Caco-2 (cell line): ENCODE data around the gene LY6G5B. TPM values are rescaled to one million over a fixed set of nuclear protein-coding genes. Genes with fewer than 3 reads are reported as not detected.

Experiments used
- BruUV-seq: library from RNA; stranded (reverse); fragments of 400-500 nt; replicated peaks from 2 replicates; lab custom pipeline; 2021; lab: Mats Ljungman, UMichigan
- CTCF ChIA-PET: fragments of 300-600 bp; sonication (Branson Sonifier 250); formaldehyde crosslinking; loops from one replicate; lab custom pipeline; 2022; ENCODE audit warnings: antibody characterized with exemption; lab: Charles Lee
- POLR2A ChIA-PET: fragments of 300-600 bp; sonication (Branson Sonifier 250); formaldehyde crosslinking; loops from one replicate; lab custom pipeline; 2022; ENCODE audit warnings: antibody characterized with exemption; lab: Charles Lee
- DNase-seq, 2 experiments: peaks; one replicate each; pipeline versions ENCODE4 v3.0.0 to v3.0.0-alpha.2; 2020 to 2022
- H3K27me3 ChIP-seq: replicated peaks from 2 replicates; pipeline ENCODE4 v1.6.0; 2011; ENCODE audit warnings: low read length; ENCODE audit not compliant: control insufficient read depth, insufficient read depth
- H3K36me3 ChIP-seq: 2 replicates; pipeline ENCODE4 v1.5.1; 2011; ENCODE audit warnings: low read length; ENCODE audit not compliant: control insufficient read depth, insufficient read depth
- H3K4me1 ChIP-seq: fragments of 250-450 bp; sonication (Bioruptor Pico); 2 replicates; pipeline ENCODE4 v1.5.1; 2020; ENCODE audit warnings: mild to moderate bottlenecking
- H3K4me3 ChIP-seq: 2 replicates; pipeline ENCODE4 v1.5.1; 2011; ENCODE audit warnings: low read depth, mild to moderate bottlenecking, control low read depth, low read length
- H3K9me3 ChIP-seq: fragments of 250-450 bp; sonication (Bioruptor Pico); 2 replicates; pipeline ENCODE4 v1.5.1; 2020; ENCODE audit warnings: mild to moderate bottlenecking, moderate library complexity
- H3K27ac Mint-ChIP-seq: one replicate; pipeline ENCODE4 v1.8.0; 2022; ENCODE audit warnings: mixed read lengths; ENCODE audit not compliant: unreplicated experiment
- H3K27me3 Mint-ChIP-seq: one replicate; pipeline ENCODE4 v1.8.0; 2022; ENCODE audit warnings: mixed read lengths; ENCODE audit not compliant: insufficient read depth, unreplicated experiment
- H3K36me3 Mint-ChIP-seq: one replicate; pipeline ENCODE4 v1.8.0; 2022; ENCODE audit warnings: mild to moderate bottlenecking, mixed read lengths; ENCODE audit not compliant: insufficient read depth, unreplicated experiment
- H3K4me1 Mint-ChIP-seq: one replicate; pipeline ENCODE4 v1.8.0; 2022; ENCODE audit warnings: low read depth, mixed read lengths; ENCODE audit not compliant: unreplicated experiment
- H3K4me3 Mint-ChIP-seq: one replicate; pipeline ENCODE4 v1.8.0; 2022; ENCODE audit warnings: mild to moderate bottlenecking, moderate library complexity, mixed read lengths; ENCODE audit not compliant: unreplicated experiment
- H3K9me3 Mint-ChIP-seq: one replicate; pipeline ENCODE4 v1.8.0; 2022; ENCODE audit warnings: mixed read lengths; ENCODE audit not compliant: unreplicated experiment
- CTCF ChIP-seq, 2 experiments: fragments of 200-600 bp in 1 of 2; IDR thresholded peaks; 1 replicate in 1 of 2; 2 replicates in 1 of 2; pipeline versions ENCODE4 v1.5.1 to v1.8.0; 2011 to 2022; ENCODE audit warnings: antibody characterized with exemption in 1 of 2, control low read depth in 1 of 2, inconsistent platforms in 1 of 2, low read depth in 1 of 2, low read length in 1 of 2, mild to moderate bottlenecking in 1 of 2, moderate library complexity in 1 of 2; ENCODE audit not compliant: insufficient read depth in 1 of 2, severe bottlenecking in 1 of 2, unreplicated experiment in 1 of 2
- intact Hi-C: fragments of 100-400 bp; cut with micrococcal nuclease; formaldehyde crosslinking; loops from one replicate; pipeline ENCODE4 v1.10.0; 2022; ENCODE audit not compliant: unreplicated experiment
- total RNA-seq: library from RNA; stranded (reverse); gene quantifications from 2 replicates; pipeline ENCODE4 v1.2.3, GENCODE V29; 2022

LY6G5B gene
- total RNA-seq, 1 experiment from 2014 or later: 17.5 TPM

GRCh38 chr6:31683591-31683990, 13.8 kb downstream of the LY6G5B start:
- ChIA-PET POLR2A (no interaction called here), CTCF (interaction anchor here (2.2 kb wide), 1 partner anchor 86 kb away, joined by 6 read pairs; no protein-coding TSS in a partner anchor)
- peaks cover 17% of the 10 kb centered on the region for H3K4me1 Mint-ChIP-seq
- peaks cover 28% of the 10 kb centered on the region for H3K36me3 Mint-ChIP-seq
- Histone ChIP-seq H3K36me3 (0 out of 2 replicates have a peak, but pooled peaks cover 1% of the 10 kb centered on the region), H3K4me3 (no peak overlapping the region), H3K4me1 (peaks cover 26% of the 10 kb centered on the region), H3K27me3 (no peaks in the 10 kb centered on the region), H3K9me3 (no peaks in the 10 kb centered on the region)
- intact Hi-C loops: no loop called here
- no peaks in the 10 kb centered on the region for H3K9me3 Mint-ChIP-seq
- no TSS peak for BruUV-seq
- no peak for TF ChIP-seq CTCF (IDR thresholded peaks at IDR 0.05; ENCODE audit: insufficient read depth in 1 of 2, low read depth in 1 of 2, low read length in 1 of 2, severe bottlenecking in 1 of 2, unreplicated experiment in 1 of 2)
- H3K27me3 Mint-ChIP-seq: no peaks in the 10 kb centered on the region
- peak overlapping the region; percentile 76 for H3K4me3 Mint-ChIP-seq
- no peak for DNase-seq
- H3K27ac Mint-ChIP-seq: peak overlapping the region; percentile 94

- BruUV-seq: no TSS peak
- no peak for TF ChIP-seq CTCF (IDR thresholded peaks at IDR 0.05; ENCODE audit: insufficient read depth in 1 of 2, low read depth in 1 of 2, low read length in 1 of 2, severe bottlenecking in 1 of 2, unreplicated experiment in 1 of 2)
- ChIA-PET CTCF (no interaction called here), POLR2A (no interaction called here)
- no peak for DNase-seq
- no peak overlapping the region for H3K4me3 ChIP-seq
- Mint-ChIP-seq H3K27ac (no peak overlapping the region), H3K9me3 (no peaks in the 10 kb centered on the region), H3K4me1 (peaks cover 28% of the 10 kb centered on the region), H3K27me3 (no peaks in the 10 kb centered on the region), H3K4me3 (no peak overlapping the region), H3K36me3 (peaks cover 49% of the 10 kb centered on the region)
- no peaks in the 10 kb centered on the region for H3K9me3 ChIP-seq
- H3K27me3 ChIP-seq: no peaks in the 10 kb centered on the region
- peaks cover 3% of the 10 kb centered on the region; the same call in 1 of the 2 replicates for H3K36me3 ChIP-seq
- intact Hi-C loops: no loop called here
- H3K4me1 ChIP-seq: peaks cover 48% of the 10 kb centered on the region
Observed at GRCh38 chr6:31686483-31686882, 16.7 kb downstream of the LY6G5B start.

GRCh38 chr6:31687321-31687720, 17.5 kb downstream of the LY6G5B start:
- Mint-ChIP-seq H3K9me3 (no peaks in the 10 kb centered on the region), H3K4me1 (peaks cover 30% of the 10 kb centered on the region), H3K4me3 (no peak overlapping the region), H3K36me3 (peaks cover 49% of the 10 kb centered on the region), H3K27ac (no peak overlapping the region), H3K27me3 (no peaks in the 10 kb centered on the region)
- CTCF ChIA-PET: no interaction called here
- no peaks in the 10 kb centered on the region for H3K27me3 ChIP-seq
- no TSS peak for BruUV-seq
- H3K36me3 ChIP-seq: peaks cover 5% of the 10 kb centered on the region; the same call in 1 of the 2 replicates
- no peak for DNase-seq
- intact Hi-C loops: no loop called here
- TF ChIP-seq CTCF (IDR thresholded peaks at IDR 0.05; ENCODE audit: insufficient read depth in 1 of 2, low read depth in 1 of 2, low read length in 1 of 2, severe bottlenecking in 1 of 2, unreplicated experiment in 1 of 2): no peak
- no peaks in the 10 kb centered on the region for H3K9me3 ChIP-seq
- H3K4me1 ChIP-seq: peaks cover 46% of the 10 kb centered on the region
- no peak overlapping the region for H3K4me3 ChIP-seq
- POLR2A ChIA-PET: interaction anchor here (0.7 kb wide), 1 partner anchor 16 kb away, joined by 3 read pairs; the partner anchor contains the start of gene ABHD16A
